G401.6 (cell line): ENCODE results near the gene TP73.

ENCODE experiments used
- FAIRE-seq: peaks from 2 replicates; lab custom pipeline; 2012; peaks lifted over from hg19 to GRCh38; lab: Jason Lieb, UNC

The TP73 gene

GRCh38 chr1:3689138-3689750, 36.9 kb downstream of the TP73 start:
- FAIRE-seq = no peak

GRCh38 chr1:3690282-3691065, 38.2 kb downstream of the TP73 start:
- no peak for FAIRE-seq

- FAIRE-seq = no peak
These were observed 39.3 kb downstream of the TP73 start for GRCh38 chr1:3691421-3692204.

GRCh38 chr1:3692598-3692997, 40.3 kb downstream of the TP73 start:
- FAIRE-seq = no peak

- FAIRE-seq = no peak
These were observed 41.0 kb downstream of the TP73 start for GRCh38 chr1:3693321-3693720.

- FAIRE-seq = no peak
These were observed 43.3 kb downstream of the TP73 start for GRCh38 chr1:3695326-3696217.

GRCh38 chr1:3696689-3697088, 44.4 kb downstream of the TP73 start:
- FAIRE-seq = no peak

GRCh38 chr1:3697104-3697503, 44.8 kb downstream of the TP73 start:
- FAIRE-seq = no peak

- FAIRE-seq = no peak
These were observed 45.5 kb downstream of the TP73 start for GRCh38 chr1:3697810-3698209.

GRCh38 chr1:3698660-3699408, 46.5 kb downstream of the TP73 start:
- FAIRE-seq = no peak

GRCh38 chr1:3699596-3699995, 47.3 kb downstream of the TP73 start:
- FAIRE-seq = no peak

GRCh38 chr1:3700631-3701030, 48.3 kb downstream of the TP73 start:
- FAIRE-seq = no peak

- no peak for FAIRE-seq
These were observed 50.2 kb downstream of the TP73 start for GRCh38 chr1:3702528-3702927.

GRCh38 chr1:3702990-3703728, 50.8 kb downstream of the TP73 start:
- FAIRE-seq = no peak

- FAIRE-seq = no peak
These were observed 51.6 kb downstream of the TP73 start for GRCh38 chr1:3703786-3704371.

- no peak for FAIRE-seq
These were observed 53.1 kb downstream of the TP73 start for GRCh38 chr1:3705341-3705950.

GRCh38 chr1:3706651-3707297, 54.5 kb downstream of the TP73 start:
- no peak for FAIRE-seq

GRCh38 chr1:3707298-3707938, 55.1 kb downstream of the TP73 start:
- FAIRE-seq = no peak

- FAIRE-seq = no peak
These were observed 55.6 kb downstream of the TP73 start for GRCh38 chr1:3707939-3708328.
